ENCODE measurements around the gene MR1. TPM values are rescaled to one million over a fixed set of nuclear protein-coding genes. Genes with fewer than 3 reads are reported as not detected.

Gene MR1
- total RNA-seq, 2 experiments from 2014 or later: 15.7 to 16.7 TPM

- Mint-ChIP-seq H3K9me3 (no peaks in the 10 kb centered on the region), H3K27ac (no peak overlapping the region), H3K4me1 (ENCODE audit: low read depth) (peaks cover 25% of the 10 kb centered on the region), H3K4me3 (no peak overlapping the region), H3K36me3 (ENCODE audit: low read depth) (peaks cover 7% of the 10 kb centered on the region), H3K27me3 (peaks cover 2% of the 10 kb centered on the region)
- POLR2A ChIA-PET: interaction anchor here (0.7 to 0.8 kb wide), 4 partner anchors 15 to 66 kb away, joined by 3 to 4 read pairs (median 3); no protein-coding TSS in a partner anchor
- TF ChIP-seq CTCF (IDR thresholded peaks at IDR 0.05): peak; percentile 65
- ATAC-seq: peak; percentile 43
- intact Hi-C loops (cut with micrococcal nuclease): loop anchor here (2.0 to 5.0 kb wide), 2 partner anchors 59 to 83 kb away; no protein-coding TSS in a partner anchor
- DNase-seq: peak; percentile 70
- CTCF ChIA-PET: interaction anchor here (0.6 to 12.2 kb wide), 19 partner anchors 9 to 86 kb away, joined by 3 to 179 read pairs (median 4); partner anchors contain the start of gene MR1
Measured at GRCh38 chr1:181083842-181084605, 50.2 kb downstream of the MR1 start.

GRCh38 chr1:181084606-181084969, 50.8 kb downstream of the MR1 start:
- H3K9me3 Mint-ChIP-seq: no peaks in the 10 kb centered on the region

GRCh38 chr1:181086091-181086490, 52.3 kb downstream of the MR1 start:
- ChIA-PET CTCF (interaction anchor here (1.2 to 12.2 kb wide), 5 partner anchors 19 to 80 kb away, joined by 3 to 179 read pairs (median 5); no protein-coding TSS in a partner anchor), POLR2A (interaction anchor here (1.3 to 8.6 kb wide), 4 partner anchors 18 to 64 kb away, joined by 3 to 209 read pairs (median 68); partner anchors contain the start of gene STX6)
- H3K27me3 Mint-ChIP-seq: no peaks in the 10 kb centered on the region
- DNase-seq (no peak), ATAC-seq (no peak)
- H3K4me3 Mint-ChIP-seq: no peak overlapping the region
- H3K36me3 Mint-ChIP-seq (ENCODE audit: low read depth): peaks cover 24% of the 10 kb centered on the region
- H3K27ac Mint-ChIP-seq: no peak overlapping the region
- TF ChIP-seq CTCF (IDR thresholded peaks at IDR 0.05): no peak
- peaks cover 22% of the 10 kb centered on the region for H3K4me1 Mint-ChIP-seq (ENCODE audit: low read depth)
- intact Hi-C loops (cut with micrococcal nuclease): loop anchor here (5.0 kb wide), 1 partner anchor 44 kb away; no protein-coding TSS in a partner anchor
- no peaks in the 10 kb centered on the region for H3K9me3 Mint-ChIP-seq

More at GRCh38 chr1:181084606-181084969, 50.8 kb downstream of the MR1 start:
- H3K4me3 Mint-ChIP-seq: no peak overlapping the region
- TF ChIP-seq CTCF (IDR thresholded peaks at IDR 0.05): peak; percentile 7
- ChIA-PET POLR2A (interaction anchor here (0.7 to 8.6 kb wide), 3 partner anchors 15 to 65 kb away, joined by 3 to 209 read pairs (median 3); no protein-coding TSS in a partner anchor), CTCF (interaction anchor here (1.0 to 12.2 kb wide), 14 partner anchors 9 to 86 kb away, joined by 3 to 179 read pairs (median 6); partner anchors contain the start of gene MR1)
- peaks cover 2% of the 10 kb centered on the region for H3K27me3 Mint-ChIP-seq
- peaks cover 9% of the 10 kb centered on the region for H3K36me3 Mint-ChIP-seq (ENCODE audit: low read depth)
- no peak for ATAC-seq
- DNase-seq: no peak
- H3K4me1 Mint-ChIP-seq (ENCODE audit: low read depth): peaks cover 21% of the 10 kb centered on the region
- H3K27ac Mint-ChIP-seq: no peak overlapping the region
- intact Hi-C loops (cut with micrococcal nuclease): loop anchor here (2.0 to 5.0 kb wide), 2 partner anchors 58 to 83 kb away; no protein-coding TSS in a partner anchor

GRCh38 chr1:181086926-181087325, 53.1 kb downstream of the MR1 start:
- no peak for DNase-seq
- ATAC-seq: no peak
- intact Hi-C loops (cut with micrococcal nuclease): loop anchor here (5.0 kb wide), 1 partner anchor 45 kb away; no protein-coding TSS in a partner anchor
- POLR2A ChIA-PET: interaction anchor here (1.2 to 8.6 kb wide), 6 partner anchors 17 to 65 kb away, joined by 3 to 209 read pairs (median 17); partner anchors contain the start of gene STX6
- TF ChIP-seq CTCF (IDR thresholded peaks at IDR 0.05): no peak
- Mint-ChIP-seq H3K4me3 (no peak overlapping the region), H3K27me3 (no peaks in the 10 kb centered on the region), H3K9me3 (no peaks in the 10 kb centered on the region), H3K27ac (peak overlapping the region; percentile 68), H3K4me1 (ENCODE audit: low read depth) (peaks cover 28% of the 10 kb centered on the region), H3K36me3 (ENCODE audit: low read depth) (peaks cover 32% of the 10 kb centered on the region)
- CTCF ChIA-PET: interaction anchor here (1.5 to 12.2 kb wide), 4 partner anchors 10 to 79 kb away, joined by 3 to 179 read pairs (median 6); no protein-coding TSS in a partner anchor

Measured in activated CD8-positive, alpha-beta T cell treated with anti-CD3 and anti-CD28 coated beads for 36 hours (primary cell).